GM20000 (cell line): ENCODE data around the gene P2RY8.
"Not testable (repeated sequence)": the region's sequence is repeated elsewhere in the genome, so short reads cannot be mapped to it uniquely, and the experiment has no call there.

Source experiments
- DNase-seq: peaks from one replicate; pipeline ENCODE4 v3.0.0; 2012; ENCODE audit warnings: low spot score
- TF ChIP-seq, protein P1 (sequence below): IDR thresholded peaks from 2 replicates; pipeline ENCODE4 v1.5.1; 2012; ENCODE audit warnings: mild to moderate bottlenecking, control low read depth; ENCODE audit errors: extremely low read depth, missing control alignments

Gene P2RY8

DNA sequence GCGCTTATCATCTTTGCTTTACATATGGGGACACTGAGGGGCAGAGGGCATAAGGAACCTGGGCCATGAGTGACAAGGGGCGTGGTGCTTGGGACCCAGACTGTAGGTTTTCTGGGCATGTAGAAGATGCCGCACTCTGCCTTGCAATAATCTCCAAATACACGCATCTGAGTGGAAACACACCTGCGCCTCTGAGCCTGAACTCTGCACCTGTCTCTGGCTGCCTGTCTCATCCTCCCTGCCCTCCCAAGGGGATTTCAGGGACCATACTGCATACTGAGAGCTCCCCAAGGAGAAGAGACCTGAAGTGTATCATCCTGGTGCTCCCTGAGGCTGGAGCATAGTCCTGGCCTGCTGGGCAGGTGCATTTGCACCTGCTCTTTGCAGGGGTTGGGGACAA is 49.6 kb downstream of the P2RY8 start:
- TF ChIP-seq, protein P1, sequence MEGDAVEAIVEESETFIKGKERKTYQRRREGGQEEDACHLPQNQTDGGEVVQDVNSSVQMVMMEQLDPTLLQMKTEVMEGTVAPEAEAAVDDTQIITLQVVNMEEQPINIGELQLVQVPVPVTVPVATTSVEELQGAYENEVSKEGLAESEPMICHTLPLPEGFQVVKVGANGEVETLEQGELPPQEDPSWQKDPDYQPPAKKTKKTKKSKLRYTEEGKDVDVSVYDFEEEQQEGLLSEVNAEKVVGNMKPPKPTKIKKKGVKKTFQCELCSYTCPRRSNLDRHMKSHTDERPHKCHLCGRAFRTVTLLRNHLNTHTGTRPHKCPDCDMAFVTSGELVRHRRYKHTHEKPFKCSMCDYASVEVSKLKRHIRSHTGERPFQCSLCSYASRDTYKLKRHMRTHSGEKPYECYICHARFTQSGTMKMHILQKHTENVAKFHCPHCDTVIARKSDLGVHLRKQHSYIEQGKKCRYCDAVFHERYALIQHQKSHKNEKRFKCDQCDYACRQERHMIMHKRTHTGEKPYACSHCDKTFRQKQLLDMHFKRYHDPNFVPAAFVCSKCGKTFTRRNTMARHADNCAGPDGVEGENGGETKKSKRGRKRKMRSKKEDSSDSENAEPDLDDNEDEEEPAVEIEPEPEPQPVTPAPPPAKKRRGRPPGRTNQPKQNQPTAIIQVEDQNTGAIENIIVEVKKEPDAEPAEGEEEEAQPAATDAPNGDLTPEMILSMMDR, result no peak
- DNase-seq, result no peak

DNA sequence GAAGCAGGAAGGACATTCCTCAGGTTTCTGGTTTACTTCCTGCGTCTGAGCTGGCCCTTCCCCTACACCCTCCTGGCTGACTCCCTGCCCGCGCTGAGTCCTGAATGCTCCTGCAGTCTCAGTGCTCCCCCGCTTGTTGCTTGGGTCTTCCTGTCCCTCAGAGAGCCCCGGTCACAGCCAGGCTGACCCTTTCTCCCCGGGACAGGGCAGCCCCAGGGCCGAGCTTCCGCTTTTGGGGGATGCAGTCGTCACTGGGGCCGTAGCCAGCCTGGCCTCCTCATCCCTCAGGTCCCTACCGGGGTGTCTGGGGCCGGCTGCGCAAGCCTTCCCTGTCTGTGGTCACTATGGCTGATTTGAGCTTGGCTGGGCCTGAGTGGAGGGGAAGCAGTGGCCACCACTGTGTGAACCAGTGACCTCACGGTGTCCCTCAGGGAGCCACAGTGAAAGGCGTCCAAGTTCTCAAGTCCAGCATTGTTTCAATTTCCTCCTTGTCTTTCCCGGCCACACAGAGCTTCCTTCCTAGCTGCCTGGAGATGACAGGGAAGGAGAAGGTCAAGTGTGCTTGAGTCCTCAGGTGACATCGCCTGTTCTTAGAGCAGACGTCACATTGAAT is 50.1 kb downstream of the P2RY8 start:
- TF ChIP-seq, protein P1, result no peak
- DNase-seq, result no peak

DNA sequence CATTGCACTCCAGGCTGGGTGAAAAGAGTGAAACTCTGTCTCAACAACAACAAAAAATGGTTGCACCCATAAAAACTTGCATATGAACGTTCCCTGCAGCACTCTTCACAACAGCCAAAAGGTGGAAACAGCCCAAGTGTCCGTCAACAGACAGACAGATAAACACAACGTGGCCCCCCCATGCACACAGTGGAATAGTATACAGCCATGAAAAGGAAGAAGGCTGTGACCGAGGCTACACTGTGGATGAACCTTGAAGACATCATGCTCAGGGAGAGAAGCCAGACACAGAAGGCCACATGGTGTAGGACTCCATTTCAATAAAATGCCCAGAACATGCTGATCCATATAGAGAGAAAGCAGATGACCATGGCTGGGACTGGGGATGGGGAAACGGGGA is 50.8 kb downstream of the P2RY8 start:
- DNase-seq, result no peak
- TF ChIP-seq, protein P1, result no peak

GRCh38 chrX:1485033-1485432 is 52.0 kb downstream of the P2RY8 start:
- TF ChIP-seq, protein P1, result no peak

DNA sequence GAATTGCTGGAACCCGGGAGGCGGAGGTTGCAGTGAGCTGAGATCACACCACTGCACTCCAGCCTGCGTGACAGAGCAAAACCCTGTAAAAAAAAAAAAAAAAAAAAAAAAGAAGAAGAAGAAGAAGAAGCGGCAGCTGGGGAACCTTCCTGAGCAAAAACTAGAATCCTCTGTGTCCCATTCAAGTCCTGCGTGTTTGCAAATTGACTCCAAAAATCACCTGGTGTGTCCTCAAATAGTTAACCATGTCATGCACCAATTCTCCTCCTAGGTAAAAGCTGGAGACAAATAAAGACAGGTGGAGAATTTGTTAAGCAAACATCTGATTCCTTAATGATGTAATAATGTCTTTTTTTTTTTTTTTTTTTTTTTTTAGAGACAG is 52.4 kb downstream of the P2RY8 start:
- TF ChIP-seq, protein P1, result no peak
- DNase-seq, result no peak

More at GRCh38 chrX:1485033-1485432, 52.0 kb downstream of the P2RY8 start:
- no peak for DNase-seq

GRCh38 chrX:1483843-1484637 is 52.9 kb downstream of the P2RY8 start:
- TF ChIP-seq, protein P1, result no peak
- DNase-seq, result peak; percentile 74

DNA sequence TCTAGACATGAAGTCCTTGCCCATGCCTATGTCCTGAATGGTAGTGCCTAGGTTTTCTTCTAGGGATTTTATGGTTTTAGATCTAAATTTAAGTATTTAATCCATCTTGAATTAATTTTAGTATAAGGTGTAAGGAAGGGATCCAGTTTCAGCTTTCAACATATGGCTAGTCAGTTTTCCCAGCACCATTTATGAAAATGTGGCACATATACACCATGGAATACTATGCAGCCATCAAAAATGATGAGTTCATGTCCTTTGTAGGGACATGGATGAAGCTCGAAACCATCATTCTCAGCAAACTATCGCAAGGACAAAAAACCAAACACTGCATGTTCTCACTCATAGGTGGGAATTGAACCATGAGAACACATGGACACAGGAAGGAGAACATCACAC is 54.5 kb downstream of the P2RY8 start:
- DNase-seq, result not testable (repeated sequence)
